H9 (cell line): Measurements from ENCODE around the gene CXXC1. TPM values are rescaled to one million over a fixed set of nuclear protein-coding genes. Genes with fewer than 3 reads are reported as not detected.

Source experiments
- DNase-seq: peaks from one replicate; pipeline ENCODE4 v3.0.0-alpha.2; 2017
- H2AFZ ChIP-seq: one replicate; pipeline ENCODE4 v1.6.1; 2013; ENCODE audit warnings: mild to moderate bottlenecking, low read length, control low read depth, moderate library complexity
- H2AK5ac ChIP-seq: 2 replicates; pipeline ENCODE4 v1.6.1; 2013; ENCODE audit warnings: low read length, control low read depth, mixed read lengths; ENCODE audit not compliant: insufficient read length
- H2BK120ac ChIP-seq: one replicate; pipeline ENCODE4 v1.6.1; 2013; ENCODE audit warnings: low read depth, mild to moderate bottlenecking, low read length, control low read depth, inconsistent platforms; ENCODE audit not compliant: poor library complexity, severe bottlenecking
- H2BK12ac ChIP-seq: 2 replicates; pipeline ENCODE4 v1.6.1; 2013; ENCODE audit warnings: low read length, control low read depth, mixed read lengths, low read depth; ENCODE audit not compliant: insufficient read length
- H2BK15ac ChIP-seq: 2 replicates; pipeline ENCODE4 v1.6.1; 2013; ENCODE audit warnings: low read depth, low read length, control low read depth
- H2BK20ac ChIP-seq: one replicate; pipeline ENCODE4 v1.6.1; 2013; ENCODE audit warnings: low read depth, mild to moderate bottlenecking, low read length, control low read depth, inconsistent platforms; ENCODE audit not compliant: poor library complexity, severe bottlenecking
- H2BK5ac ChIP-seq: 2 replicates; pipeline ENCODE4 v1.6.1; 2013; ENCODE audit warnings: low read length, control low read depth, mixed read lengths; ENCODE audit not compliant: insufficient read length
- H3K14ac ChIP-seq: 2 replicates; pipeline ENCODE4 v1.6.1; 2013; ENCODE audit warnings: low read length, control low read depth; ENCODE audit not compliant: insufficient read depth
- H3K18ac ChIP-seq: 2 replicates; pipeline ENCODE4 v1.6.1; 2013; ENCODE audit warnings: low read depth, mild to moderate bottlenecking, mixed read lengths, low read length, control low read depth; ENCODE audit not compliant: insufficient read length
- H3K23ac ChIP-seq: 2 replicates; pipeline ENCODE4 v1.6.1; 2013; ENCODE audit warnings: low read length, control low read depth, mixed read lengths, low read depth; ENCODE audit not compliant: insufficient read length
- H3K23me2 ChIP-seq: 2 replicates; pipeline ENCODE4 v1.6.1; 2013; ENCODE audit warnings: low read depth, mild to moderate bottlenecking, mixed read lengths, low read length, control low read depth; ENCODE audit not compliant: insufficient read length, poor library complexity, severe bottlenecking
- H3K27ac ChIP-seq: 2 replicates; pipeline ENCODE4 v1.5.1; 2013; ENCODE audit warnings: low read length, control low read depth, mixed read lengths, low read depth; ENCODE audit not compliant: insufficient read length
- H3K27me3 ChIP-seq: 2 replicates; pipeline ENCODE4 v1.6.1; 2013; ENCODE audit warnings: low read length, control low read depth, inconsistent platforms; ENCODE audit not compliant: insufficient read depth
- H3K4ac ChIP-seq: 2 replicates; pipeline ENCODE4 v1.6.1; 2013; ENCODE audit warnings: low read depth, mild to moderate bottlenecking, control low read depth, inconsistent platforms, low read length, moderate library complexity
- H3K4me1 ChIP-seq: 2 replicates; pipeline ENCODE4 v1.6.1; 2013; ENCODE audit warnings: low read length, control low read depth, inconsistent platforms; ENCODE audit not compliant: insufficient read depth
- H3K4me2 ChIP-seq: 2 replicates; pipeline ENCODE4 v1.6.1; 2013; ENCODE audit warnings: low read length, control low read depth, mixed read lengths; ENCODE audit not compliant: insufficient read length, insufficient read depth
- H3K56ac ChIP-seq: 2 replicates; pipeline ENCODE4 v1.6.1; 2013; ENCODE audit warnings: low read depth, mild to moderate bottlenecking, mixed read lengths, low read length, control low read depth; ENCODE audit not compliant: insufficient read length
- H3K79me1 ChIP-seq: 2 replicates; pipeline ENCODE4 v1.6.1; 2013; ENCODE audit warnings: low read depth, mild to moderate bottlenecking, moderate library complexity, low read length, control low read depth, inconsistent platforms; ENCODE audit not compliant: insufficient read depth, poor library complexity, severe bottlenecking
- H3K79me2 ChIP-seq: 2 replicates; pipeline ENCODE4 v1.6.1; 2013; ENCODE audit warnings: low read length, control low read depth, inconsistent platforms; ENCODE audit not compliant: insufficient read depth
- H3K9ac ChIP-seq: 2 replicates; pipeline ENCODE4 v1.6.1; 2013; ENCODE audit warnings: low read length, control low read depth, mixed read lengths; ENCODE audit not compliant: insufficient read length; ENCODE audit errors: extremely low read depth
- H3K9me3 ChIP-seq: one replicate; pipeline ENCODE4 v1.6.1; 2013; ENCODE audit warnings: low read depth, low read length, inconsistent platforms; ENCODE audit not compliant: control insufficient read depth
- H3T11ph ChIP-seq: one replicate; pipeline ENCODE4 v1.6.1; 2013; ENCODE audit warnings: mild to moderate bottlenecking, low read length, control low read depth, inconsistent platforms
- H4K20me1 ChIP-seq: one replicate; pipeline ENCODE4 v1.6.1; 2013; ENCODE audit not compliant: control insufficient read depth, insufficient read length, insufficient read depth
- H4K5ac ChIP-seq: 2 replicates; pipeline ENCODE4 v1.6.1; 2013; ENCODE audit warnings: low read depth, mild to moderate bottlenecking, mixed read lengths, low read length, control low read depth; ENCODE audit not compliant: insufficient read length
- H4K8ac ChIP-seq: replicated peaks from 2 replicates; pipeline ENCODE4 v1.6.1; 2013; ENCODE audit warnings: low read length, control low read depth, mixed read lengths, low read depth; ENCODE audit not compliant: insufficient read length
- H4K91ac ChIP-seq: 2 replicates; pipeline ENCODE4 v1.6.1; 2013; ENCODE audit warnings: low read depth, mild to moderate bottlenecking, moderate library complexity, mixed read lengths, low read length, control low read depth; ENCODE audit not compliant: insufficient read length
- H3K27ac Mint-ChIP-seq, 3 experiments: 2 replicates in 2 of 3; 3 replicates in 1 of 3; pipeline ENCODE4 v1.8.0; 2020 to 2021; ENCODE audit warnings: mixed read lengths in 3 of 3, mild to moderate bottlenecking in 1 of 3, moderate library complexity in 1 of 3
- H3K27me3 Mint-ChIP-seq: 2 replicates; pipeline ENCODE4 v1.8.0; 2021; ENCODE audit warnings: low read depth, mild to moderate bottlenecking, moderate library complexity, mixed read lengths
- H3K36me3 Mint-ChIP-seq, 3 experiments: 2 replicates in 2 of 3; 3 replicates in 1 of 3; pipeline ENCODE4 v1.8.0; 2020 to 2021; ENCODE audit warnings: low read depth in 3 of 3, mixed read lengths in 3 of 3; ENCODE audit not compliant: insufficient read depth in 1 of 3
- H3K4me1 Mint-ChIP-seq, 2 experiments: 2 replicates each; pipeline ENCODE4 v1.8.0; 2020; ENCODE audit warnings: mixed read lengths in 2 of 2
- H3K4me3 Mint-ChIP-seq, 2 experiments: 2 replicates in 1 of 2; 3 replicates in 1 of 2; pipeline ENCODE4 v1.8.0; 2020 to 2021; ENCODE audit warnings: mild to moderate bottlenecking in 2 of 2, mixed read lengths in 2 of 2, moderate library complexity in 1 of 2
- H3K9me3 Mint-ChIP-seq, 2 experiments: 2 replicates in 1 of 2; 3 replicates in 1 of 2; pipeline ENCODE4 v1.8.0; 2020; ENCODE audit warnings: mild to moderate bottlenecking in 2 of 2, mixed read lengths in 2 of 2, moderate library complexity in 1 of 2
- WGBS: extraction: QIAGEN DNeasy Blood & Tissue Kit; methylation state at CpG from one replicate; pipeline ENCODE4 v1.1.7; 2013; ENCODE audit warnings: missing lambda C conversion rate, low lambda C conversion rate, mixed read lengths; ENCODE audit not compliant: insufficient read length; ENCODE audit errors: extremely low coverage; 5-methylcytosine and 5-hydroxymethylcytosine counted together
- total RNA-seq: library from RNA; stranded (reverse); gene quantifications from 2 replicates; pipeline ENCODE4 v1.2.1, GENCODE V29; 2021
- TF ChIP-seq, protein P1 (sequence below): fragments of 200-600 bp; sonication (generic); conservative IDR thresholded peaks from 3 replicates; pipeline ENCODE4 v1.8.0; 2021; ENCODE audit warnings: antibody characterized with exemption, mild to moderate bottlenecking

CXXC1 gene
- total RNA-seq, 1 experiment from 2014 or later = 95.9 TPM

DNA sequence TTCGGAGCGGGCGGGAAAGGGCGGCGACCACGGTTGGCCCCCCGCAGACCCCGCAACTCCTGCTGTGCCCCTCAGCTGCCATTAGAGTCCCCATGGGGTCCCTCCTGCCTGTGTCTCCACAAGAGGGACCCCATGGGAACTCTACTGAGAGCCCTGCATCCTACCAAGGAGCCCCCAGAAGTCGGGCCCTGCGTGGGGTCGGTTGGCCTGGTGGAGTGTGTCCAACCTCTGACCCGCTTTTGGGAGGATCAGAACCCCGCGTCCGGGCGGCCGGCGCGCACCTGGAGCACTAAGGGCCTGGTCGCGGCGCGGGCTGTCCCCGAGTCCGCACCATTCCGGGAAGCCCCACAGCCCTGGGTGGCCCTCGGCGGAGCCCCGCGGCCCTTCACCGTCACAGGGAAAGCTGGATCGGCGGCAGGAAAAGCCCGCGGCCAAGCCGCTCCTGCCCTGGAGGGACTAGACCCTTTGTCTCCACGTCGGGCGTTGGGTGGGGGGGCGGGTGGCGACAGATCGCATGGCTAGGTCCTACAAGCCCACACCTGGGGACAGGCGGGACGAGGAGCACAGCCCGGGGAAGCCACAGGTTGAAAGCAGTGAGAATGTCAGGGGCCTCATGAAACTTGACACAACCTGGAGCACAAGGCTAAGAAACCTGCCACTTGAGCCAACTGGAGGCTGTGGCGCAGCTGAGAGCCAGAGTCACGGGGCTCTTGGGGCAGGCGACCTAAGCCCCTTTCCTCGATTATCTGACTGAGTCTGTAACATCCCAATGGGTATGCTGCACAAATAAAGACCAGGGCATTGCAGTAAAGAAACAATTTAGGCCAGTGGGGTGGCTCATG is 11.2 kb upstream of the CXXC1 start:
- Mint-ChIP-seq H3K27ac (no peak overlapping the region), H3K36me3 (no peaks in the 10 kb centered on the region), H3K9me3 (no peaks in the 10 kb centered on the region; a peak in 1 of 5 replicates), H3K27me3 (peaks cover 57% of the 10 kb centered on the region), H3K4me1 (peaks cover 2 to 7% of the 10 kb centered on the region in 2 experiments; a peak in 2 of 4 replicates), H3K4me3 (no peak overlapping the region; a peak in 2 of 5 replicates)
- Histone ChIP-seq H2BK15ac (no peak overlapping the region), H3K4me2 (peak overlapping the region; percentile 49), H3K23me2 (no peaks in the 10 kb centered on the region), H3K79me2 (no peaks in the 10 kb centered on the region), H2BK5ac (no peak overlapping the region), H4K5ac (no peak overlapping the region), H3K9me3 (no peaks in the 10 kb centered on the region), H3K4ac (no peak overlapping the region), H3K9ac (no peak overlapping the region), H2AFZ (no peak overlapping the region), H2AK5ac (no peak overlapping the region), H3K18ac (no peak overlapping the region), H4K8ac (no peak overlapping the region), H3T11ph (no peak overlapping the region), H3K27ac (no peak overlapping the region), H4K91ac (no peak overlapping the region), H3K56ac (no peak overlapping the region), H3K27me3 (no peaks in the 10 kb centered on the region), H3K4me1 (no peaks in the 10 kb centered on the region), H3K79me1 (no peaks in the 10 kb centered on the region), H2BK120ac (no peak overlapping the region), H2BK12ac (no peak overlapping the region), H3K14ac (no peak overlapping the region), H3K23ac (no peak overlapping the region), H4K20me1 (no peaks in the 10 kb centered on the region), H2BK20ac (no peak overlapping the region)
- no CpG with 5 or more reads among the region's 49 CpGs for WGBS
- DNase-seq = no peak
- TF ChIP-seq, protein P1, sequence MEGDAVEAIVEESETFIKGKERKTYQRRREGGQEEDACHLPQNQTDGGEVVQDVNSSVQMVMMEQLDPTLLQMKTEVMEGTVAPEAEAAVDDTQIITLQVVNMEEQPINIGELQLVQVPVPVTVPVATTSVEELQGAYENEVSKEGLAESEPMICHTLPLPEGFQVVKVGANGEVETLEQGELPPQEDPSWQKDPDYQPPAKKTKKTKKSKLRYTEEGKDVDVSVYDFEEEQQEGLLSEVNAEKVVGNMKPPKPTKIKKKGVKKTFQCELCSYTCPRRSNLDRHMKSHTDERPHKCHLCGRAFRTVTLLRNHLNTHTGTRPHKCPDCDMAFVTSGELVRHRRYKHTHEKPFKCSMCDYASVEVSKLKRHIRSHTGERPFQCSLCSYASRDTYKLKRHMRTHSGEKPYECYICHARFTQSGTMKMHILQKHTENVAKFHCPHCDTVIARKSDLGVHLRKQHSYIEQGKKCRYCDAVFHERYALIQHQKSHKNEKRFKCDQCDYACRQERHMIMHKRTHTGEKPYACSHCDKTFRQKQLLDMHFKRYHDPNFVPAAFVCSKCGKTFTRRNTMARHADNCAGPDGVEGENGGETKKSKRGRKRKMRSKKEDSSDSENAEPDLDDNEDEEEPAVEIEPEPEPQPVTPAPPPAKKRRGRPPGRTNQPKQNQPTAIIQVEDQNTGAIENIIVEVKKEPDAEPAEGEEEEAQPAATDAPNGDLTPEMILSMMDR = no peak
